Activated naive CD4-positive, alpha-beta T cell treated with anti-CD3 and anti-CD28 coated beads for 36 hours (primary cell): ENCODE measurements around the gene TRMT10C. TPM values are rescaled to one million over a fixed set of nuclear protein-coding genes. Genes with fewer than 3 reads are reported as not detected.
"Not testable (repeated sequence)": the region's sequence is repeated elsewhere in the genome, so short reads cannot be mapped to it uniquely, and the experiment has no call there.

Experiments used
- CTCF ChIA-PET: fragments of 350-600 bp; sonication (Branson Sonifier 250); formaldehyde crosslinking; loops from one replicate; lab custom pipeline; 2021; ENCODE audit warnings: antibody characterized with exemption; lab: Charles Lee
- DNase-seq: peaks from one replicate; pipeline ENCODE4 v3.0.0-alpha.2; 2020
- H3K27ac Mint-ChIP-seq: one replicate; pipeline ENCODE4 v1.8.0; 2021; ENCODE audit warnings: mild to moderate bottlenecking, mixed read lengths
- H3K27me3 Mint-ChIP-seq: one replicate; pipeline ENCODE4 v1.8.0; 2021; ENCODE audit warnings: low read depth, mixed read lengths
- H3K36me3 Mint-ChIP-seq: one replicate; pipeline ENCODE4 v1.8.0; 2021; ENCODE audit warnings: low read depth, mixed read lengths
- H3K4me1 Mint-ChIP-seq: one replicate; pipeline ENCODE4 v1.8.0; 2021; ENCODE audit warnings: low read depth, mixed read lengths
- H3K4me3 Mint-ChIP-seq: one replicate; pipeline ENCODE4 v1.8.0; 2021; ENCODE audit warnings: mild to moderate bottlenecking, moderate library complexity, mixed read lengths
- H3K9me3 Mint-ChIP-seq: one replicate; pipeline ENCODE4 v1.8.0; 2021; ENCODE audit warnings: mixed read lengths
- intact Hi-C: fragments of 100-400 bp; cut with micrococcal nuclease; formaldehyde crosslinking; loops from one replicate; pipeline ENCODE4 v1.15.1; 2023
- total RNA-seq, 2 experiments: library from RNA; stranded (reverse); gene quantifications; one replicate each; pipeline ENCODE4 v1.2.3, GENCODE V29; 2021

The TRMT10C gene
- total RNA-seq, 2 experiments from 2014 or later: 24.0 to 24.4 TPM

- intact Hi-C loops, H3K27ac Mint-ChIP-seq, H3K36me3 Mint-ChIP-seq, DNase-seq, CTCF ChIA-PET, H3K4me1 Mint-ChIP-seq, H3K9me3 Mint-ChIP-seq, H3K27me3 Mint-ChIP-seq, H3K4me3 Mint-ChIP-seq: not testable (repeated sequence)
Observed at GRCh38 chr3:101551359-101552081, 10.1 kb upstream of the TRMT10C start.

DNA sequence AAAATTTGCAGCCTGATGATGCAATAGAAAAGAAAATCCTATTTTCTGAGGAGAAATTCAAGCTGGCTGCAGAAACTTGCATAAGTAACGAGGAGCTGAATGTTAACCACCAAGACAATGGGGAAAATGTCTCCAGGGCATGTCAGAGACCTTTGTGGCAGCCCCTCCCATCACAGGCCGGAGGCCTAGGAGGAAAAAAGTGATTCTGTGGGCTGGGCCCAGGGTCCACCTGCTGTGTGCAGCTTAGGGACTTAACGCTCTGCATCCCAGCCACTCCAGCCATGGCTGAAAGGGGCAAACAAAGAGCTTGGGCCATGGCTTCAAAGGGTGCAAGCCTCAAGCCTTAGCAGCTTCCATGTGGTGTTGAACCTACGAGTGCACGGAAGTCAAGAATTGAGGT, 8.3 kb upstream of the TRMT10C start:
- H3K4me3 Mint-ChIP-seq, CTCF ChIA-PET, H3K27ac Mint-ChIP-seq, H3K9me3 Mint-ChIP-seq, H3K36me3 Mint-ChIP-seq, H3K27me3 Mint-ChIP-seq, H3K4me1 Mint-ChIP-seq, DNase-seq, intact Hi-C loops: not testable (repeated sequence)

- intact Hi-C loops: no loop called here
- no peak overlapping the region for H3K27ac Mint-ChIP-seq
Observed at GRCh38 chr3:101556064-101556463, 5.6 kb upstream of the TRMT10C start.

GRCh38 chr3:101567528-101568317, 6.1 kb downstream of the TRMT10C start:
- Mint-ChIP-seq H3K36me3 (peaks cover 41% of the 10 kb centered on the region), H3K9me3 (no peaks in the 10 kb centered on the region), H3K27ac (peak overlapping the region; percentile 83), H3K4me1 (peaks cover 83% of the 10 kb centered on the region), H3K4me3 (peak overlapping the region; percentile 5), H3K27me3 (no peaks in the 10 kb centered on the region)
- DNase-seq: peak; percentile 65
- CTCF ChIA-PET: no interaction called here
- intact Hi-C loops: no loop called here

More at GRCh38 chr3:101556064-101556463, 5.6 kb upstream of the TRMT10C start:
- CTCF ChIA-PET: interaction anchor here (1.2 to 1.9 kb wide), 2 partner anchors 11 to 13 kb away, joined by 3 to 7 read pairs; no protein-coding TSS in a partner anchor
- Mint-ChIP-seq H3K9me3 (no peaks in the 10 kb centered on the region), H3K27me3 (peaks cover 3% of the 10 kb centered on the region), H3K4me1 (peaks cover 4% of the 10 kb centered on the region), H3K36me3 (no peaks in the 10 kb centered on the region), H3K4me3 (no peak overlapping the region)
- no peak for DNase-seq

- peak overlapping the region; percentile 65 for H3K27ac Mint-ChIP-seq
- no peak for DNase-seq
- peaks cover 30% of the 10 kb centered on the region for H3K36me3 Mint-ChIP-seq
- H3K9me3 Mint-ChIP-seq: no peaks in the 10 kb centered on the region
- peaks cover 71% of the 10 kb centered on the region for H3K4me1 Mint-ChIP-seq
- peak overlapping the region; percentile 38 for H3K4me3 Mint-ChIP-seq
- H3K27me3 Mint-ChIP-seq: no peaks in the 10 kb centered on the region
- intact Hi-C loops: loop anchor here (5.0 to 10.0 kb wide), 5 partner anchors 104 to 1309 kb away; partner anchors contain the start of genes NIT2, NXPE3 and TBC1D23
- CTCF ChIA-PET: interaction anchor here (0.7 to 1.0 kb wide), 3 partner anchors 8 to 209 kb away, joined by 3 to 4 read pairs (median 3); no protein-coding TSS in a partner anchor
Observed at GRCh38 chr3:101571028-101571895, 9.6 kb downstream of the TRMT10C start.

- peak within 1 kb of the TSS; percentile 96 for H3K27ac Mint-ChIP-seq
- H3K27me3 Mint-ChIP-seq: no peaks in the 10 kb centered on the region
- H3K4me1 Mint-ChIP-seq: peaks cover 67% of the 10 kb centered on the region
- DNase-seq: peak; percentile 100
- no peaks in the 10 kb centered on the region for H3K9me3 Mint-ChIP-seq
- H3K4me3 Mint-ChIP-seq: peak within 1 kb of the TSS; percentile 95
- intact Hi-C loops: loop anchor here (1.0 to 10.0 kb wide), 22 partner anchors 12 to 1311 kb away; partner anchors contain the start of genes CEP97, LNP1, NIT2 and NXPE3
- CTCF ChIA-PET: interaction anchor here (0.7 to 2.6 kb wide), 15 partner anchors 9 to 1218 kb away, joined by 3 to 12 read pairs (median 3); partner anchors contain the start of gene NFKBIZ
- peaks cover 22% of the 10 kb centered on the region for H3K36me3 Mint-ChIP-seq
Observed at GRCh38 chr3:101573449-101574387, 12.1 kb downstream of the TRMT10C start, which contains the start of gene PCNP. Gene PCNP, plus strand, starts transcription at chr3:101574180. Its CDS starts 36 bp downstream, at chr3:101574216.

DNA sequence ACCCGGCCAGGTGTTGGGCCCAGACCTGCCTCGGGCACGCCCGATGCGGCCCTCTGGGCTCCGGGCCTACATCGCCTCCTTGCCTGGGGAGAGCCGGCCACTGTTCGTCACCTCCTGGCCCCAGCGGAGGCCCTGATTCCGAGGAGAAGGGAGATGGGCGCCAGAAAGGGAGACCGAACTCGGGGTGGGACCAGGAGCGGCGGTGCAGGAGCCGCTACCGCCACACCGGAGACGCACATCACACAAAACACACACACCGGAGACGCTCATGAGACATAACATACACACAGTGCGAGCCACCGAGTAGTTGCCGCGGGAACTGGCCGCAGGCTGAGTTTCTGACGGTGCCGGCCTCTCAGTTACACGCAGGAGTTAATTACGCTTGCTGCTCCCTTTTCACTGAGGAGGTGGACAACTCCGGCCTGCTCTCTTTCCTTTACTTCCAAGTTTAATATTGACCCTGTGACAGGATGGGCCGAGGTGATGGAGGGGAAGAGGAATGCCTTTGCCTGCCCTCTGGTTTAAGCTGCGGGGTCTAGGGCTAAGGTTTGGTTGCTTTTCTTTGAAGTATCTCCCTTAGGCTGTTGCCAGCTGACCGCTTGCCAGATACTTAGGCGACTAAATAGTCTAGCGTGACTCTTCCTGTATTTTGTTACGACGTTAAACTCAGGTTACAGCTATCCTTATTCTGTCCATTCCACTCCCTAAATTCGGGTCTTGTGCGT, 12.9 kb downstream of the TRMT10C start:
- peak; percentile 59 for DNase-seq
- Mint-ChIP-seq H3K4me3 (peak overlapping the region; percentile 95), H3K36me3 (peaks cover 24% of the 10 kb centered on the region), H3K9me3 (no peaks in the 10 kb centered on the region), H3K27me3 (no peaks in the 10 kb centered on the region), H3K27ac (peak overlapping the region; percentile 96), H3K4me1 (peaks cover 69% of the 10 kb centered on the region)
- CTCF ChIA-PET: interaction anchor here (0.6 to 2.6 kb wide), 12 partner anchors 11 to 275 kb away, joined by 3 to 12 read pairs (median 4); partner anchors contain the start of gene NFKBIZ
- intact Hi-C loops: loop anchor here (1.0 to 10.0 kb wide), 15 partner anchors 13 to 1312 kb away; partner anchors contain the start of genes LNP1, NIT2, NXPE3 and RPL24

DNA sequence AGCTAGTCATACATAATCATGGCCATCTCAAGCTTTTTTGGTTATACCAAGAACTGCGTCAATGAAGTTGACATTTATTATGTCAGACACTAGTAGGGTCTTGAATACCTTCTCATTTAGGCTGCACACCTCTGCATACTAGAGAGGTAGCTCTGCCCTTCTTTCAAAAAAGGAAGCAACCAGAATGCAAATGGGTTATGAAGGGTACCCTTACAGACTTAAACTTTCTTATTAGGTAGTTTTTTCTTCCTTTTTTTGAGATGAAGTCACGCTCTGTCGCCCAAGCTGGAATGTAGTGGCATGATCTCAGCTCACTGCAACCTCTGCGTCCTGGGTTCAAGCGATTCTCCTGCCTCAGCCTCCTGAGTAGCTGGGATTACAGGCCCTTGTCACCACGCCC, 15.6 kb downstream of the TRMT10C start:
- Mint-ChIP-seq H3K36me3 (peaks cover 30% of the 10 kb centered on the region), H3K4me3 (no peak overlapping the region), H3K4me1 (peaks cover 51% of the 10 kb centered on the region), H3K27me3 (no peaks in the 10 kb centered on the region), H3K9me3 (no peaks in the 10 kb centered on the region), H3K27ac (no peak overlapping the region)
- intact Hi-C loops: loop anchor here (10.0 kb wide), 1 partner anchor 1242 kb away; the partner anchor contains the start of gene NIT2
- DNase-seq: no peak
- CTCF ChIA-PET: interaction anchor here (1.3 kb wide), 1 partner anchor 96 kb away, joined by 3 read pairs; no protein-coding TSS in a partner anchor

DNA sequence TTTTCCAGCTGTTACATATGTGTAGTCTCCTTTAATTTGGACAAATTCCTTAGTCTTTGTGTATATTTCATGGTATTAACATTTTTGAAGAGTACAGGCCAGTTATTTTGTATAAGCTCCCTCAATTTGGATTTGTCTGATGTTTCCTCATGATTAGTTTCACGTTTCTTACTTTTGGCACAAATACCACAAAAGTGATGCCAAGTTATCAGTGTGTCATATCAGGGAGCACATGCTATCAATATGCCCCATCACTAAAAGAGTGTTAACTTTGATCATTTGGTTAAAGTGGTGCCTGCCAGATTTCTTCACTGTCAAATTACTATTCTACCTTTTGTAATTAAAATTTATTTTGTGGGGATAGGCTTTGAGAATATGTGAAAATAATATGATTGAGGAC, 26.9 kb downstream of the TRMT10C start:
- DNase-seq: no peak
- Mint-ChIP-seq H3K4me1 (peaks cover 20% of the 10 kb centered on the region), H3K27me3 (no peaks in the 10 kb centered on the region), H3K36me3 (peaks cover 44% of the 10 kb centered on the region), H3K9me3 (no peaks in the 10 kb centered on the region), H3K27ac (no peak overlapping the region), H3K4me3 (no peak overlapping the region)
- intact Hi-C loops: no loop called here
- CTCF ChIA-PET: interaction anchor here (0.6 kb wide), 1 partner anchor 79 kb away, joined by 6 read pairs; no protein-coding TSS in a partner anchor

DNA sequence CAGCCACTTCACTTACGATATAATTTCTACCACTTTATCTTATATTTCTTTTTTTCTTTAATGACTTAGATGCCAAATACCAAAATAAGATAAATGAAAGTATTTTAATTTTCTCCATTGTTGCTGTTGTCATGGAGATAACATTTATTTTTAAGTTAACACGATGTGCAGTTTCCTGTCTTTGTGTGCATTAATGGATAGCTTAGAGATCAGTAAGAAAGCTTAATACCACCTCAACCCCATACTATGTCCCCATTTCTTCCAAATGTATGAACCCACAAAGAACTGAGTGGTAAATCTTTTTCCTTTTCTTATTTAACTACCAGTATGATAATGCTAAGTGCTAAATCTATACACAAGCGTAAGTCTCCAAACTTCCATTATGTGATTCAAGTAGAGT, 29.4 kb downstream of the TRMT10C start:
- H3K27me3 Mint-ChIP-seq: no peaks in the 10 kb centered on the region
- peak overlapping the region; percentile 30 for H3K27ac Mint-ChIP-seq
- no peak overlapping the region for H3K4me3 Mint-ChIP-seq
- DNase-seq: no peak
- CTCF ChIA-PET: interaction anchor here (1.2 kb wide), 1 partner anchor 44 kb away, joined by 3 read pairs; no protein-coding TSS in a partner anchor
- H3K36me3 Mint-ChIP-seq: peaks cover 43% of the 10 kb centered on the region
- intact Hi-C loops: no loop called here
- no peaks in the 10 kb centered on the region for H3K9me3 Mint-ChIP-seq
- H3K4me1 Mint-ChIP-seq: peaks cover 13% of the 10 kb centered on the region
